NCI-H1417 (cell line): ENCODE results near the gene DIP2C.

Source experiments
- DNase-seq, 3 experiments: peaks; one replicate each; lab custom pipeline; 2025; lab: John Stamatoyannopoulos, UW

DIP2C gene

DNA sequence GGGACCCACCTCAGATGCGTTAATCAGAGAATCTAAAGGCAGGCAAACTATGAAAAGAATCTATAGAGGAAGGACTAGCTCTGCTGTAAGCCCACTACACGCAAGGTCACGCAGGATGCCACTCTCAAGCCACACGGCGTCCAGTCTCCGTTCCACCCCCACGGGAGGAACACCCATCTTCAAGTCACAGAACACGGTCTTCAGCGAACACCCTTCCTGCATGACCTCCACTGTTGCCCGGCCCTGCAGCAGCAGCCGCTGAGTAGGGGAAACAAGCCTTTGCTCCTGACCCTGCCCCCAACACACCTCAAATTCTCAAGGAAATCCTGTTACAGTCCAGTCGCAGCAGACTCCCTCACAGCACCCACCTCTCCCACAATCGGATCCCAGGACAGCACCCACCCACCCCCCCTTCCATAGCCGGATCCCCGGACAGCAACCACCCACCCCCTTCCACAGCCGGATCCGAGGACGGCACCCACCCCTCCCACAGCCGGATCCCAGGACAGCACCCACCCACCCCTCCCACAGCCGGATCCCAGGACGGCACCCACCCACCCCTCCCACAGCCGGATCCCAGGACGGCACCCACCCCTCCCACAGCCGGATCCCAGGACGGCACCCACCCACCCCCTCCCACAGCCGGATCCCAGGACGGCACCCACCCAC, 133.7 kb downstream of the DIP2C start:
- no peak for DNase-seq

DNA sequence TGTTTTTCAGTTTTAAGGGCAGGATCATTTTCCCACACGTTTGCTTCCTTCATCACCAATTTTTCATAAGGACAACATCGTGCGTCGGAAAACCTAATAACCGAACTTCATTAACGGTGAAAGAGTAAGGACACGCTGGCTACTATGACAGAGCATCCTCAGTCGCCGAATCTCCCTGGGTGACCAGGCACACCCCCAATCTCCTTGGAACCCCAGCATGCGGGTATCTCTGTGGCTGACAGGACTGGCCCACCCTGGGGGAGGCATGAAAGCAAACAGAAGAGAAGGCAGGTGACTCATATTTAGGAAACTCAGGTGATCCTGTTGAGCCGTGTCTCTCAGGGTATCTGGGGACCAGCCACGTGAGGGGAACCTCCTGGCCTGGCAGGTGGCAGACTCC, 134.2 kb downstream of the DIP2C start:
- no peak for DNase-seq

DNA sequence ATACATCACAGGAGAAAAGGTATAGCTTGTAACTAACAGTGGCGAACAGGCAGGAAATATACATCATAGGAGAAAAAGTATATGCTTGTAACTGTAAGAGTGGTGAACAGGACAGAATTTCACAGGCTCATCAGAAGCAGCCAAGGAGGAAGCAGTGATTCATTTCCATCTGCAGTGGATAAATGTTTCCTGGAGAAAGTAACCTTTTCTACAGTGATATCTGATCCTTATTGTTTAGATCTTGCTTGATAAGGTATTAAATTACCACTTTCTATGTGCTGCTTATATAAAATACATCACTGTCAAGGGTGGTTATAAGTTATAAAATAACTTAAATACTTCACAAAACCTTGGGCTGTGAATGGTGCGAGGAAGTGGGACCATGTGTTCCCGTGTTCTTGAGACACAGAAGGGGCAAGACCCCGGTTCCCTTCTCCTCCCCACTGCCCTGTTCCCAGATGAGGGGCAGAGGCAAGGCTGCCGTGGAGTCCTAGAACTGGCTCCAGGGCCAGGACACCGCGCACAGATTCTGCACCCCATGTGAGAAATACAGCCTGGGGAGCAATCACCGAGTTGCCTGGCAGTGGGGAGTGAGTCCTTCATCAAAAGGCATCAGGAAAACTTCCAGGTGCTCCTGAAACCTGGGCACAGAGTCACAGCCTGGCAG, 135.2 kb downstream of the DIP2C start:
- DNase-seq: no peak

DNA sequence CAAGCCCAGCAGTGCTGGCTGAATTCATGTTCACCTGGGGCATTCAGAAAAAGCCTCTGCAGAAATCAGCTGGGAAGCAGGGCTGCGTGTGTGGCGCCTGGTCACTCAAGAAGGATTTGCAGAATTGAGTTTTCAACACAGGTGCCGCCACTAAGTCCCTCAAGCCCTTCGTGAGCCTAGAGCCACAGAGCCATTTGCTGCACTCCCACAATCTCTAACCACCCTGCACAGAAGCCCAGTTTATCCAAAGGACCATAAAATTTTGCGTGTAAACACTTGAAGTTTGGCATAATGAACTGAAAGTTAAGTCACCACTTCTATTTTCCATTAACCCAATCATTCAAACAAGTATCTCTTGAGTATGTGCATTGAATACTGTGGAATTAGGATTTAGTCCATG, 136.2 kb downstream of the DIP2C start:
- DNase-seq: peak in 2 of 3 experiments; percentile 1 to 31

GRCh38 chr10:552679-553078, 136.8 kb downstream of the DIP2C start:
- DNase-seq: no peak

DNA sequence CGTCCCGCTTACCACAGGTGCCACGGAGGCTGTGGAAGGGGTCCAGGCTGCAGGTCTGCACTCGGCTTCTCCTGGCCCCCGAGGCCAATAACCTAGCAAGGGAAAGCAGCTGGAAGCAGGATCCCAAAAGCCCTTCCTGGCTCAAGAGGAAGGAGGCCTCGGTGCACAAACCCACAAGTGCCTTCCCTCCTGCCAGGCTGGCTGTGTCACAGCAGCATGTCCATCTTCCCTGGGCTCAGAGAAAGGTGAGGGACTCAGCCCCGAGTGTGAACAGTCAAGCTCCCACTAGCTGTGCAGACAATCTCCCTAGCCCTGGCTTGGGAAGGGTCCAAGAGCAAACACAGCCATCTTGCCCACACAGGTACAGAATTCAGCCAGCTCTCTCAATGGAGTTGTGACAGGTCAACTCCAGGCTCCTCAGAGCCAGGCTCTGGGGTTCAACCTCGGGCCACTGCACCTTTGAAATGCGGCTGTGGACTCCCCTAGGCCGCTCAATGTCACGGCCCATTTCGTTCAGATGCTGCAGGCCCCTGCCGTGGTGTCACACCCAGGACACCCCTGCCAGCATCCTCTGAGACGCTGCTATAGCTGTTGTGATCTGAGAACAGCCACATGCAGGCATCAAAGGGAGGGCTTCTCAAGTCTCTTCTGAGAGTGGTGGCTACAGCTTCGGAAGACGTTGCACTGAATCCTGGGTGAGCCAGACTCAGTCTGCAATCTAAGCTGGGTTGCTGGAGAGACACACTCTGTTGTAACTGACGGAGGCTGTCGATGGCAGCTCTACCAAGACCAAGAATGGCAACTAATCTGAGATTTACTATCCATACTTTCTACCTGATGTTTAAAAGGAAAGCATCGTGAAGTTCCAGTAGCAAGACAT, 137.9 kb downstream of the DIP2C start:
- no peak for DNase-seq

DNA sequence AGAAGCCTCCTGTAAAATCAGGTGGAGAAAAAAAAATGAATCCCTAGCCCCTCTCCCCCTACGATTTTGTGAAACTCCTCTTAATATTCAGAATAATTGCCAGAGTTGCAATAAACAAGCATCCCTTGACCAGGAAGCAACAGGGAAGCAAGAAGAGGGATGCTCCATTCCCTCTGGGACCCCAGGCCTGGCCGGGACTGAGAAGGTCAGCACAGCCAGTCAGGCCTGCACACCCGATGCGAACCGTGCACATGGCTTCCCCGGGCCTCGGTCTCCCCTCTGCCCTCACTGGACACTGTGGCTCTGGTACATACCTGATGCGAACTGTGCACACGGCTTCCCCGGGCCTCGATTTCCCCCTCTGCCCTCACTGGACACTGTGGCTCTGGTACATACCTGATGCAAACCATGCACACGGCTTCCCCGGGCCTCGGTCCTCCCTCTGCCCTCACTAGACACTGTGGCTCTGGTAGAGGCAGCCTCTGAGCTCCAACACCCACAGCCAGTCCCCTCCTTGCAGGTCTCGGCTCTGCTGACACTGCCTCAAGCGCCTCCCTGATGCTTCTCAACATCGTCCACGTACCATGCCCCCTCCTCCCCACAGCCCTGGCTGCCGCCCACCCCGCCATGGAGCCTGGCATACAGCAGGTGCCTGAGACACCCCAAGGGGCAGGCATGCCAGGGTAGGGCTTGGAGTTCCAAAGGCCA, 138.6 kb downstream of the DIP2C start:
- DNase-seq: no peak

DNA sequence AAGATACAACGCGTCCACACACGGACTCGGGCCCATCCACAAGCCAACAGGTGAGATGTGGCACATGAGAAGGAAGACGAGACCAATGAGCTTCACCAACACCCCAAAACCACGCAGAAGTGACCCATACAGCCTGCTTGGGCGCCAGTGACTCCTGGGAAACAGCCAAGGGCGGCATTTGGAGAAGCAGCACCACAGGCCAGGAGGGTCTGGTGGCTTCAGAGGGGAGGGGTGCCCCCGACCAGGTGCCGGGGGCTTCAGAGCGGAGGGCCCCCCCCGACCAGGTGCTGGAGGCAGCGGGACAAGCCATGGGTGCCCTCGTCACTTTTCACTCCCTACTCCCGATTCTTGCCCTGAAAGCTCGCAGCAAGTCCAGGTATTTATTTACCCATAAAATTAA, 140.1 kb downstream of the DIP2C start:
- DNase-seq: no peak

- no peak for DNase-seq
Measured at GRCh38 chr10:548238-548901, 141.1 kb downstream of the DIP2C start.

DNA sequence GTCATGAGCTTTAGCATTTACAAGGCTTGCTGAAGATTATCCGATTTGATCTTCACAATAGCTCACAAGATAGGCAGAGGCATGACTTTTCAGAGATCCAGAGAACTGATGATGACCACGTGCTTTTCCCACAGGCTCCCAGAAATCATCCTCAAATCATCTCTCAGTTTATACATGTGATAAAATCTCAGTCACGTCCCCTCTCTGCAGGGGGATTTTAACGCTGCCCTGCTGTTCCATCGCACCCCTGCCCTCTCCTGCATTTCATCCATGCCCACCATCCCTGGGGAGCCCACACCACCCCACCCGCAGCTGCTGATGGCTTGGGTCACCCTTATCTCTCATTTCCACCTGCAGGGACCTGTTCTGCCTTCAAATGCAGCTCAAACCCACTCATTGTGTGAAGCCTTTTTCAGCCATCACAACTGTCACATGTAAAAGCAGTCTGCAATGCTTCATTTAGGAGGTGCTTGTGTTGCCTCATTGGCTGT, 141.8 kb downstream of the DIP2C start:
- DNase-seq: no peak

- peak in 2 of 3 experiments; percentile 13 to 27 for DNase-seq
Measured at GRCh38 chr10:546971-547590, 142.4 kb downstream of the DIP2C start.

GRCh38 chr10:546451-546850, 143.0 kb downstream of the DIP2C start:
- no peak for DNase-seq

GRCh38 chr10:543862-544822, 145.3 kb downstream of the DIP2C start:
- DNase-seq: no peak

DNA sequence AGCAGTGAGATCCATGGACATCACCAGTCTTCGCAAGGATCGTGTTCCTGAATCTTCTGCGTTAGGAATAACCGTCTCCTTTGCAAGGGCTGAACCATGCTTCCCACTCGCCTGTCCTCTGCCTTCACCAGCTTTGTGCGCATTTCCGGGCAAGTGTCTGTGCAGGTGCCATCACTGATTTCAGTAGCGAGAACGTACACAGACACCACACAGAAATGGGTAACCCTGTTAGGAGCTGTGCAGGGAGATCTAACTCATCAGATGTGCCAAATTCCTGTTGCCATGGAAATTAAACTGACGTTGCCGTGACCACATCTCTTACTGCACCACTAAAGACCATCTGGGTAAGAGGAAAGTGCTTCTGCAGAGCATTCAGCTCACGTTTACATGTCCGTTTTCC, 146.3 kb downstream of the DIP2C start:
- peak in 1 of 3 experiments; percentile 9 for DNase-seq

GRCh38 chr10:541750-542371, 147.6 kb downstream of the DIP2C start:
- DNase-seq: peak in 2 of 3 experiments; percentile 26 to 60

DNA sequence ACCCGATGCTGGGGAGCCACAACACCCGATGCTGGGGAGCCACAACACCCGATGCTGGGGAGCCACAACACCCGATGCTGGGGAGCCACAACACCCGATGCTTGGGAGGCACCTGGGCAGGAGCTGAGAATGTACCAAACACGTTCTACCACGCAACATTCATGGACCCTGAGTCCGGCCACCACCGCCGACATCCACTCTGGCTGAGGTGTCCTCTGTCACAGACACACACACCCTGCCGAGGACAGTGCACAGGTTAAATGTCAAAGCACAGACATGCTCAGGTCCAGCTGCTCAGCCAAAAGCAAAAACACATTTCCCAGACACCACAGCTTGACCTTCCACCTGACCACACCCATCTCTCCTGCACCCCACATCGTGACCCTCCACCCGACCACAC, 148.4 kb downstream of the DIP2C start:
- no peak for DNase-seq

GRCh38 chr10:538895-539294, 150.6 kb downstream of the DIP2C start:
- DNase-seq: no peak

GRCh38 chr10:536935-537334, 152.5 kb downstream of the DIP2C start:
- no peak for DNase-seq

DNA sequence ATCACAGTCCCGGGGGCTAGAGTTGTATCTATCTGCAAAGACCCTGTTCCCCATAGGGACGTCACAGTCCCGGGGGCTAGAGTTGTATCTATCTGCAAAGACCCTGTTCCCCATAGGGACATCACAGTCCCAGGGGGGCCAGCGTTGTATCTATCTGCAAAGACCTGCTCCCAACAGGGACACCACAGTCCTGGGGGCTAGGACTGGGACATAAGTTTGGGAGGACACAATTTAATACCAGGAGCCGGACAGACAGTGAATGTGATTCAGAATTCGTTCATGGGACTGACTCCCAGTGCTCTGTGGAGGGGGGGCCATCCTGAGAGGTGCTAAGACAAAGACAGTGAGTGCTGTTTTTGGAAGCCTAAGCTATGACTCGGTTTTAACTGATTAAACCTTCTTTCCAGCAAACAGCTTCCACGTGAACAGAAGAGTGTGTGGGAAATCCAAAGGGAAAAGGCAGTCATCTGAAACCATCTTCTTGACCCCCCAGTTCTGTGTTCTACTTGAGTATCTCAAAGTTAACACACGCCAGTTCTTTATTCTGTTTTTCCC, 153.0 kb downstream of the DIP2C start:
- no peak for DNase-seq
